Measurements from ENCODE around the gene AAK1. TPM values are rescaled to one million over a fixed set of nuclear protein-coding genes. Genes with fewer than 3 reads are reported as not detected.

Gene AAK1
- total RNA-seq, 2 donors from 2014 or later = 55.2 to 77.9 TPM

GRCh38 chr2:69600425-69600824 is 43.1 kb downstream of the AAK1 start:
- no peaks in the 10 kb centered on the region for H3K27me3 ChIP-seq (replicated peaks; ENCODE audit: insufficient read depth)
- no peak for DNase-seq (ENCODE audit: low spot score)
- no peak overlapping the region for H3K4me3 ChIP-seq
- H3K9me3 ChIP-seq = no peaks in the 10 kb centered on the region
- H3K27ac ChIP-seq = no peak overlapping the region
- ATAC-seq (ENCODE audit: insufficient number of reproducible peaks, low FRiP score, low read depth) = no peak
- H3K4me1 ChIP-seq (ENCODE audit: control insufficient read depth in 1 of 2, low read depth in 2 of 2) = peaks cover 13 to 41% of the 10 kb centered on the region in 2 donors
- no peak for TF ChIP-seq CTCF (IDR thresholded peaks at IDR 0.05)
- no peaks in the 10 kb centered on the region for H3K36me3 ChIP-seq

- H3K4me1 ChIP-seq (ENCODE audit: control insufficient read depth in 1 of 2, low read depth in 2 of 2) = peaks cover 5 to 21% of the 10 kb centered on the region in 2 donors
- no peaks in the 10 kb centered on the region for H3K27me3 ChIP-seq (replicated peaks; ENCODE audit: insufficient read depth)
- no peak overlapping the region for H3K4me3 ChIP-seq
- DNase-seq (ENCODE audit: low spot score) (no peak), ATAC-seq (ENCODE audit: insufficient number of reproducible peaks, low FRiP score, low read depth) (no peak)
- no peak overlapping the region for H3K27ac ChIP-seq
- no peaks in the 10 kb centered on the region for H3K9me3 ChIP-seq
- no peak for TF ChIP-seq CTCF (IDR thresholded peaks at IDR 0.05)
- H3K36me3 ChIP-seq = no peaks in the 10 kb centered on the region
These were observed 45.5 kb downstream of the AAK1 start for GRCh38 chr2:69597843-69598610.

GRCh38 chr2:69597105-69597504 is 46.4 kb downstream of the AAK1 start:
- ATAC-seq (ENCODE audit: insufficient number of reproducible peaks, low FRiP score, low read depth) (no peak), DNase-seq (ENCODE audit: low spot score) (no peak)
- no peak for TF ChIP-seq CTCF (IDR thresholded peaks at IDR 0.05)
- Histone ChIP-seq H3K27ac (no peak overlapping the region), H3K27me3 (replicated peaks; ENCODE audit: insufficient read depth) (no peaks in the 10 kb centered on the region), H3K4me1 (ENCODE audit: control insufficient read depth in 1 of 2, low read depth in 2 of 2) (peaks cover 5 to 18% of the 10 kb centered on the region in 2 donors), H3K4me3 (no peak overlapping the region), H3K9me3 (no peaks in the 10 kb centered on the region), H3K36me3 (no peaks in the 10 kb centered on the region)

- H3K9me3 ChIP-seq = no peaks in the 10 kb centered on the region
- H3K4me3 ChIP-seq = no peak overlapping the region
- ATAC-seq (ENCODE audit: insufficient number of reproducible peaks, low FRiP score, low read depth) (no peak), DNase-seq (ENCODE audit: low spot score) (no peak)
- H3K27ac ChIP-seq = no peak overlapping the region
- no peak for TF ChIP-seq CTCF (IDR thresholded peaks at IDR 0.05)
- no peaks in the 10 kb centered on the region for H3K27me3 ChIP-seq (replicated peaks; ENCODE audit: insufficient read depth)
- peaks cover 0 to 9% of the 10 kb centered on the region in 2 donors for H3K4me1 ChIP-seq (ENCODE audit: control insufficient read depth in 1 of 2, low read depth in 2 of 2)
- no peaks in the 10 kb centered on the region for H3K36me3 ChIP-seq
These were observed 49.2 kb downstream of the AAK1 start for GRCh38 chr2:69594341-69594740.

- ATAC-seq (ENCODE audit: insufficient number of reproducible peaks, low FRiP score, low read depth) (no peak), DNase-seq (ENCODE audit: low spot score) (no peak)
- no peaks in the 10 kb centered on the region for H3K36me3 ChIP-seq
- no peaks in the 10 kb centered on the region for H3K27me3 ChIP-seq (replicated peaks; ENCODE audit: insufficient read depth)
- peaks cover 0 to 9% of the 10 kb centered on the region in 2 donors for H3K4me1 ChIP-seq (ENCODE audit: control insufficient read depth in 1 of 2, low read depth in 2 of 2)
- TF ChIP-seq CTCF (IDR thresholded peaks at IDR 0.05) = no peak
- H3K27ac ChIP-seq = no peak overlapping the region
- no peak overlapping the region for H3K4me3 ChIP-seq
- no peaks in the 10 kb centered on the region for H3K9me3 ChIP-seq
These were observed 51.0 kb downstream of the AAK1 start for GRCh38 chr2:69592511-69592910.

Measured in thoracic aorta (tissue), 2 donors.